Lower lobe of right lung (tissue), 2 donors: Measurements from ENCODE around the gene TMEM8B. TPM values are rescaled to one million over a fixed set of nuclear protein-coding genes. Genes with fewer than 3 reads are reported as not detected.
A peak's percentile ranks its signal among the peaks of the same experiment; 100 is the strongest.
"Not testable (repeated sequence)": the region's sequence is repeated elsewhere in the genome, so short reads cannot be mapped to it uniquely, and the experiment has no call there.

Experiments
- ATAC-seq, 2 donors: fragments of 200-7000 bp; cut with Tn5 transposase; one replicate each; pipeline ENCODE4 v1.9.1; 2020 to 2022; ENCODE audit warnings: mild to moderate bottlenecking in 2 of 2, moderate library complexity in 2 of 2
- DNase-seq: peaks from one replicate; pipeline ENCODE4 v3.0.0-alpha.2; 2020
- H3K27ac ChIP-seq: fragments of 200-600 bp; one replicate; pipeline ENCODE4 v1.8.0; 2022
- H3K27me3 ChIP-seq: fragments of 200-600 bp; one replicate; pipeline ENCODE4 v1.8.0; 2022; ENCODE audit warnings: low read depth
- H3K36me3 ChIP-seq: fragments of 200-600 bp; one replicate; pipeline ENCODE4 v1.8.0; 2022; ENCODE audit warnings: mild to moderate bottlenecking
- H3K4me1 ChIP-seq: fragments of 200-600 bp; one replicate; pipeline ENCODE4 v1.8.0; 2022
- H3K4me3 ChIP-seq: fragments of 200-600 bp; one replicate; pipeline ENCODE4 v1.8.0; 2022; ENCODE audit warnings: mild to moderate bottlenecking
- H3K9me3 ChIP-seq: fragments of 200-600 bp; one replicate; pipeline ENCODE4 v1.8.0; 2022
- CTCF ChIP-seq: fragments of 200-600 bp; IDR thresholded peaks from one replicate; pipeline ENCODE4 v1.8.0; 2022; ENCODE audit warnings: antibody characterized with exemption, mild to moderate bottlenecking
- intact Hi-C: fragments of 100-400 bp; cut with DNase I; formaldehyde crosslinking; loops from one replicate; pipeline ENCODE4 v1.11.0; 2022
- total RNA-seq: library from RNA; stranded (reverse); fragmentation: NEBNext Ultra II Directional; extraction: Animal tissue kit (Norgen Biotek cat#: 25700); gene quantifications from one replicate; pipeline ENCODE4 v1.2.1, GENCODE V29; 2021
- donor health status: DM: no; HTN: yes; CAD: no; lungs with severe emphysema.

Gene TMEM8B
- total RNA-seq, 1 donor from 2014 or later: 12.6 TPM

DNA sequence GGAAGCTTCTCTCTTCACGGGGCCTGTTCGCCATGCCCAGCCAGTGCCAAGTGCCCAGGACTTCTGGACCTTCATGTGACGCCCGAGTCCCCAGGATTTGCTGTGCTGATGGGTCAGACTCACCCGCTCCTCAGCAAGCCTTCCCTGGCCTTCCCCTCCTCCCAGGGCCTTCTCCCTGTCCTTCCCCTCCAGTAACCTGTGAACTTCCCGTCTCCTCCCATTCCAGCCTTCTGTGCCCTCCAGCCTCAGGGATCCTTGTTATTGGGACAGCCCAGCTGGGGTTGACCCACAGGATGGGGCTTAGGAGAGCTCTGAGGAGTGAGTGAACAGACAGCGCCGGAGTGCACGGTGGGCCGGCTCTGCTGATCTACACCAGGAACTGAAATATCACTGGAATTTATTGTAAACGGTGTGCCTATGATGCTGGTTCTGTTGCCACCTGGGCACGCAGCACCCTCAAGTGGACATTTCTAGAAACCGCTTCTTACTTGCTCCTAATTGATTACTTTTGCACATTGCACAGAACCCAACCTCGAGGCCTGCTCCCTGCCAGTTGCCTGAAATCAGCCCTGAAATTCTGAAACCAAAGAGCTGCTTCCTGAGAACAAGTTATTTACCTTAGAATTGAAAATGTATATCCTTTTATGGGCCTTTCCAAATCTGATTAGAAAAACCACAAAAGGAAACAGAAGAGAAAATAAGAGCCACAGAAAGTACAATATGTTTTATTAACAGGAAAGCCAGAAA, 81.8 kb downstream of the TMEM8B start:
- Histone ChIP-seq H3K4me1 (peaks cover 57% of the 10 kb centered on the region), H3K4me3 (peak overlapping the region; percentile 39), H3K36me3 (no peaks in the 10 kb centered on the region), H3K9me3 (no peaks in the 10 kb centered on the region), H3K27ac (peak overlapping the region; percentile 93), H3K27me3 (no peaks in the 10 kb centered on the region)
- TF ChIP-seq CTCF: peak; percentile 53
- intact Hi-C loops: no loop called here
- DNase-seq: peak; percentile 55
- peak in 1 of 2 donors; percentile 15 for ATAC-seq

GRCh38 chr9:35911690-35912089, 82.7 kb downstream of the TMEM8B start:
- Histone ChIP-seq H3K4me1 (peaks cover 50% of the 10 kb centered on the region), H3K36me3 (no peaks in the 10 kb centered on the region), H3K4me3 (peak overlapping the region; percentile 39), H3K9me3 (no peaks in the 10 kb centered on the region), H3K27me3 (no peaks in the 10 kb centered on the region), H3K27ac (peak overlapping the region; percentile 93)
- ATAC-seq (no peak), DNase-seq (no peak)
- TF ChIP-seq CTCF: no peak
- intact Hi-C loops: no loop called here

- Histone ChIP-seq H3K9me3 (no peaks in the 10 kb centered on the region), H3K4me3 (peak overlapping the region; percentile 39), H3K27me3 (no peaks in the 10 kb centered on the region), H3K4me1 (peaks cover 37% of the 10 kb centered on the region), H3K27ac (peak overlapping the region; percentile 93), H3K36me3 (no peaks in the 10 kb centered on the region)
- ATAC-seq: no peak
- intact Hi-C loops: no loop called here
- no peak for TF ChIP-seq CTCF
- no peak for DNase-seq
Measured at GRCh38 chr9:35912791-35913400, 83.9 kb downstream of the TMEM8B start.

DNA sequence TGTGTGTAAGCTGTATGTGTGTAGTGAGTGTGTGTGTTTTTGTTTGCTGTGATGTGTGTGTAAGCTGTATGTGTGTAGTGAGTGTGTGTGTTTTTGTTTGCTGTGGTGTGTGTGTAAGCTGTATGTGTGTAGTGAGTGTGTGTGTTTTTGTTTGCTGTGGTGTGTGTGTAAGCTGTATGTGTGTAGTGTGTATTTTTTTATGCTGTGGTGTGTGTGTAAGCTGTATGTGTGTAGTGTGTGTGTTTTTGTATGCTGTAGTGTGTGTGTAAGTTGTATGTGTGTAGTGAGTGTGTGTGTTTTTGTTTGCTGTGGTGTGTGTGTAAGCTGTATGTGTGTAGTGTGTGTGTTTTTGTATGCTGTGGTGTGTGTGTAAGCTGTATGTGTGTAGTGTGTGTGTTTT, 84.4 kb downstream of the TMEM8B start:
- ATAC-seq, DNase-seq, H3K27ac ChIP-seq, H3K27me3 ChIP-seq, intact Hi-C loops, H3K4me3 ChIP-seq, H3K36me3 ChIP-seq, H3K9me3 ChIP-seq: not testable (repeated sequence)
- peaks cover 32% of the 10 kb centered on the region for H3K4me1 ChIP-seq

DNA sequence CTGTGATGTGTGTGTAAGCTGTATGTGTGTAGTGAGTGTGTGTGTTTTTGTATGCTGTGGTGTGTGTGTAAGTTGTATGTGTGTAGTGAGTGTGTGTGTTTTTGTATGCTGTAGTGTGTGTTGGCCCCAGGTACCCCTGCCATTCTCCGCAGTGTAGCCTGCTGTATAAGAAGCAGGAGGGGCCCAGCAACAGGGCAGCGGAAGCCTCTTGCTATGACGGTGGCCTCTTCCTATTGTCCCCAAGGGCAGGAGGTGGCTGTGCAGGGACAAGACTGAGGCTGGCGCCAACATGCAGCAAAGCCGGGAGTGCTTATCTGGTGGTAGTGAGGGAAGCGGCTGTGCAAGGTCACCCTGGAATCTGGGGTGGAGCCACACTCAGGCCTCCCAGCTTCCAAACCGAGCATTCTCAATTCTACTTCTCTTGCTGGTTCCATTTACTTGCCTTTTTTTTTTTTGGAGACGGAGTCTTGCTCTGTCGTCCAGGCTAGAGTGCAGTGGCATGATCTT, 85.3 kb downstream of the TMEM8B start:
- Histone ChIP-seq H3K36me3 (no peaks in the 10 kb centered on the region), H3K9me3 (no peaks in the 10 kb centered on the region), H3K27ac (peak overlapping the region; percentile 54), H3K27me3 (no peaks in the 10 kb centered on the region), H3K4me1 (peaks cover 23% of the 10 kb centered on the region), H3K4me3 (no peak overlapping the region)
- DNase-seq (peak; percentile 73), ATAC-seq (peak; percentile 67 to 71)
- intact Hi-C loops: no loop called here
- no peak for TF ChIP-seq CTCF

Other genes with a start within 250 kb of the TMEM8B start
- 44.0 TPM for gene TESK1, start 224.0 kb upstream of the TMEM8B start, total RNA-seq
- 4.5 TPM for gene CD72, start 210.8 kb upstream of the TMEM8B start, total RNA-seq
- gene SIT1, start 178.3 kb upstream of the TMEM8B start, total RNA-seq: 1.5 TPM
- 24,340 TPM for gene RMRP, start 171.2 kb upstream of the TMEM8B start, total RNA-seq
- gene CCDC107, start 170.9 kb upstream of the TMEM8B start, total RNA-seq: 28.9 TPM
- gene ARHGEF39, start 164.0 kb upstream of the TMEM8B start, total RNA-seq: 1.2 TPM
- gene CA9, start 155.3 kb upstream of the TMEM8B start, total RNA-seq: not detected
- gene TPM2, start 139.3 kb upstream of the TMEM8B start, total RNA-seq: 110 TPM
- gene TLN1, start 97.0 kb upstream of the TMEM8B start, total RNA-seq: 406 TPM
- 28.1 TPM for gene CREB3, start 96.6 kb upstream of the TMEM8B start, total RNA-seq
- 68.0 TPM for gene GBA2, start 80.0 kb upstream of the TMEM8B start, total RNA-seq
- 29.6 TPM for gene RGP1, start 79.9 kb upstream of the TMEM8B start, total RNA-seq
- gene MSMP, start 75.0 kb upstream of the TMEM8B start, total RNA-seq: not detected
- 20.6 TPM for gene NPR2, start 37.6 kb upstream of the TMEM8B start, total RNA-seq
- gene SPAG8, start 17.0 kb upstream of the TMEM8B start, total RNA-seq: 13.3 TPM
- gene HINT2, start 14.2 kb upstream of the TMEM8B start, total RNA-seq: 32.6 TPM
- gene FAM221B, start 496 bp upstream of the TMEM8B start, total RNA-seq: 0.32 TPM
- not detected for gene OR13J1, start 41.2 kb downstream of the TMEM8B start, total RNA-seq
- gene HRCT1, start 77.0 kb downstream of the TMEM8B start, total RNA-seq: 8.7 TPM
- 11.9 TPM for gene SPAAR, start 80.3 kb downstream of the TMEM8B start, total RNA-seq
- gene OR2S2, start 128.9 kb downstream of the TMEM8B start, total RNA-seq: not detected
- 15.2 TPM for gene RECK, start 207.7 kb downstream of the TMEM8B start, total RNA-seq